Measurements from ENCODE around the gene HACD4. TPM values are rescaled to one million over a fixed set of nuclear protein-coding genes. Genes with fewer than 3 reads are reported as not detected.

The HACD4 gene
- total RNA-seq, 1 experiment from 2014 or later = 0.63 TPM

DNA sequence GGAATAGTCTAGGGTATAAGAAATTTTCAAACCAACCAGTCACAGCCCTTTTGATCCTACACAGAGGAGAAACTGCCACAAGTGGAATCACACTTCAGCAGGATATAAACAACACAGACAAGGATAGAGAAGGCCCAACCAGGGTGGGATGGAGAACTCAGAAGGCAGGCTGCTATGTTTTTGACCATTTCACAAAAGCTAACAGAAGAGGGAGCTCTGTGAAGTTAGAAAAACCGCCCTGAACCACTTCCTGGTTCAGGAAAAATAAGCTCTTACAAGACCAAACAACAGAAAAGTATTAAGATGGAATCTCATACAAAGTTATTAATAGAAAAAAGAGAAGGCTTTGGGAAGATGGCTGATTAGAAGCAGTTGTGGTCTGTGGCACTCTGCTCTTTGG, 47.3 kb upstream of the HACD4 start:
- H2AFZ ChIP-seq (ENCODE audit: low read length) = no peak overlapping the region
- peaks cover 9 to 12% of the 10 kb centered on the region in 2 experiments for H3K4me1 Mint-ChIP-seq
- no peaks in the 10 kb centered on the region for H4K20me1 ChIP-seq (ENCODE audit: control insufficient read depth, insufficient read depth, insufficient read length)

More for the DNA sequence above, 47.3 kb upstream of the HACD4 start:
- Histone ChIP-seq H3K4ac (ENCODE audit: low read depth, low read length) (no peak overlapping the region), H2AK5ac (ENCODE audit: insufficient read length, low read length) (no peak overlapping the region), H3K79me1 (ENCODE audit: insufficient read depth, low read depth, low read length, poor library complexity, severe bottlenecking) (no peaks in the 10 kb centered on the region), H3K4me2 (ENCODE audit: insufficient read depth, insufficient read length, low read length) (no peak overlapping the region), H2BK120ac (ENCODE audit: low read depth, low read length, poor library complexity, severe bottlenecking) (no peak overlapping the region), H2BK12ac (ENCODE audit: insufficient read length, low read depth, low read length) (no peak overlapping the region), H3K14ac (ENCODE audit: insufficient read depth, low read length) (no peak overlapping the region), H3K23me2 (ENCODE audit: insufficient read length, low read depth, low read length, poor library complexity, severe bottlenecking) (no peaks in the 10 kb centered on the region), H3K18ac (ENCODE audit: insufficient read length, low read depth, low read length) (no peak overlapping the region), H3K79me2 (ENCODE audit: insufficient read depth, low read length) (no peaks in the 10 kb centered on the region), H2BK20ac (ENCODE audit: low read depth, low read length, poor library complexity, severe bottlenecking) (no peak overlapping the region), H3K4me1 (ENCODE audit: insufficient read depth, low read length) (no peaks in the 10 kb centered on the region), H3K56ac (ENCODE audit: insufficient read length, low read depth, low read length) (no peak overlapping the region), H2BK5ac (ENCODE audit: insufficient read length, low read length) (no peak overlapping the region), H2BK15ac (ENCODE audit: low read depth, low read length) (no peak overlapping the region), H4K5ac (ENCODE audit: insufficient read length, low read depth, low read length) (no peak overlapping the region), H4K8ac (replicated peaks; ENCODE audit: insufficient read length, low read depth, low read length) (no peak overlapping the region), H3T11ph (ENCODE audit: low read length) (no peak overlapping the region), H4K91ac (ENCODE audit: insufficient read length, low read depth, low read length) (no peak overlapping the region), H3K9ac (ENCODE audit: extremely low read depth, insufficient read length, low read length) (no peak overlapping the region), H3K27ac (ENCODE audit: insufficient read length, low read depth, low read length) (no peak overlapping the region), H3K9me3 (ENCODE audit: control insufficient read depth, low read depth, low read length) (no peaks in the 10 kb centered on the region), H3K23ac (ENCODE audit: insufficient read length, low read depth, low read length) (no peak overlapping the region), H3K27me3 (ENCODE audit: insufficient read depth, low read length) (no peaks in the 10 kb centered on the region)
- TF ChIP-seq CTCF (conservative IDR thresholded peaks at IDR 0.05) = peak; percentile 43; the same call in 2 of the 3 replicates
- Mint-ChIP-seq H3K27me3 (ENCODE audit: low read depth) (no peaks in the 10 kb centered on the region), H3K27ac (no peak overlapping the region), H3K4me3 (no peak overlapping the region), H3K9me3 (peaks cover 0 to 6% of the 10 kb centered on the region in 2 experiments; a peak in 2 of 5 replicates), H3K36me3 (ENCODE audit: insufficient read depth in 1 of 3, low read depth in 3 of 3) (peaks cover 0 to 6% (median 0%) of the 10 kb centered on the region in 3 experiments; a peak in 3 of 7 replicates)
- WGBS (ENCODE audit: extremely low coverage, insufficient read length, low lambda C conversion rate) = no CpG with 5 or more reads among the region's 1 CpG
- no peak for DNase-seq

Data from H9 (cell line).